GM13976 (cell line): ENCODE results near the gene TTC21A.

Source experiments
- DNase-seq: peaks from one replicate; pipeline ENCODE4 v3.0.0; 2012; ENCODE audit warnings: low spot score
- in situ Hi-C: fragments of 300-500 bp; cut with MboI; formaldehyde crosslinking; loops from one replicate; pipeline ENCODE4 v1.12.0; 2022; ENCODE audit warnings: low sequenced_read_pairs, mixed read lengths, inconsistent platforms; ENCODE audit not compliant: unreplicated experiment
- TF ChIP-seq, protein P1 (sequence below): IDR thresholded peaks from 2 replicates; pipeline ENCODE4 v1.5.1; 2012; ENCODE audit warnings: borderline replicate concordance, mild to moderate bottlenecking; ENCODE audit not compliant: insufficient read depth; ENCODE audit errors: extremely low read depth, missing control alignments, control extremely low read depth

Gene TTC21A

GRCh38 chr3:39112535-39112934 is 5.1 kb downstream of the TTC21A start:
- in situ Hi-C loops, result no loop called here
- DNase-seq, result no peak
- TF ChIP-seq, protein P1, sequence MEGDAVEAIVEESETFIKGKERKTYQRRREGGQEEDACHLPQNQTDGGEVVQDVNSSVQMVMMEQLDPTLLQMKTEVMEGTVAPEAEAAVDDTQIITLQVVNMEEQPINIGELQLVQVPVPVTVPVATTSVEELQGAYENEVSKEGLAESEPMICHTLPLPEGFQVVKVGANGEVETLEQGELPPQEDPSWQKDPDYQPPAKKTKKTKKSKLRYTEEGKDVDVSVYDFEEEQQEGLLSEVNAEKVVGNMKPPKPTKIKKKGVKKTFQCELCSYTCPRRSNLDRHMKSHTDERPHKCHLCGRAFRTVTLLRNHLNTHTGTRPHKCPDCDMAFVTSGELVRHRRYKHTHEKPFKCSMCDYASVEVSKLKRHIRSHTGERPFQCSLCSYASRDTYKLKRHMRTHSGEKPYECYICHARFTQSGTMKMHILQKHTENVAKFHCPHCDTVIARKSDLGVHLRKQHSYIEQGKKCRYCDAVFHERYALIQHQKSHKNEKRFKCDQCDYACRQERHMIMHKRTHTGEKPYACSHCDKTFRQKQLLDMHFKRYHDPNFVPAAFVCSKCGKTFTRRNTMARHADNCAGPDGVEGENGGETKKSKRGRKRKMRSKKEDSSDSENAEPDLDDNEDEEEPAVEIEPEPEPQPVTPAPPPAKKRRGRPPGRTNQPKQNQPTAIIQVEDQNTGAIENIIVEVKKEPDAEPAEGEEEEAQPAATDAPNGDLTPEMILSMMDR, result no peak

DNA sequence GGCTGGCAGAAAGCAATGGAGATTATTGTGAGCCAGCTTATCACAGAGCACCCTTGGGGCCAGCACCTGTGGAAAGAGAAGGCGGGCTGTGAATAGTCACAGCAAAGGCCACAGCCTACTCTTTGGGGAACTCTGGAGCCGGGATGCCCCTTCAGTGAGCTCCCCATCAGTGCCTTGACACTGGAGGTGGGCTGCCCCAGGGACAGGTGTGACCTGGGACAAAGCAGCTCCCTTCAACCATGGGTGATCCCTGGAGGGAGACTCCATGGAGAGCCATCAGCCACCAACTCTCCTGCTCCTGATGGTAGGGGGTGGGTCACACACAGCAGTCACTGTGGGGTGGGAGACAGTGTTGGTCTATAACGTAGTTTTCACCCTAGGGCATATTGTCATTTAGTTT is 5.8 kb downstream of the TTC21A start:
- TF ChIP-seq, protein P1, result no peak
- no peak for DNase-seq
- in situ Hi-C loops, result no loop called here

GRCh38 chr3:39114456-39114855 is 7.0 kb downstream of the TTC21A start:
- TF ChIP-seq, protein P1, result no peak
- DNase-seq, result no peak
- in situ Hi-C loops, result no loop called here

DNA sequence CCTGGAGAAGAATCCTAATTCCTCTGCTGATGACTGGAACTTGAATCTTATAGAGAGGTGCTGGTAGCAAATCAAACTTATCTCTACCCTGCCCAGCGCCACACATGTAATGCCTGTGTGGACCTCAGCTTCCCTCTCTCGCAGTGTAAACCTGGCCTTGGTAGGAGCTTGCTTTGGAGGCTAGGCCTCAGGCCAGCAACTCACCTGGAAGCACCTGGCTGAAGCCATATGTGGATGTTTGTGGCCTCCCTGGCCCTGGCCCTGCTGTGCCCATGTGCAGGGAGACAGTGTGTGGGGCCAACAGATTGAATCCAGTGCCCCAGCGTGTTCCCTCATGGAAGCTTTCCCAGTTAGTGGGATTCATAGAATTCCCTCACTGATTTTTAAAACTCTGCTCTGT is 8.4 kb downstream of the TTC21A start:
- no peak for DNase-seq
- TF ChIP-seq, protein P1, result no peak
- in situ Hi-C loops, result no loop called here

DNA sequence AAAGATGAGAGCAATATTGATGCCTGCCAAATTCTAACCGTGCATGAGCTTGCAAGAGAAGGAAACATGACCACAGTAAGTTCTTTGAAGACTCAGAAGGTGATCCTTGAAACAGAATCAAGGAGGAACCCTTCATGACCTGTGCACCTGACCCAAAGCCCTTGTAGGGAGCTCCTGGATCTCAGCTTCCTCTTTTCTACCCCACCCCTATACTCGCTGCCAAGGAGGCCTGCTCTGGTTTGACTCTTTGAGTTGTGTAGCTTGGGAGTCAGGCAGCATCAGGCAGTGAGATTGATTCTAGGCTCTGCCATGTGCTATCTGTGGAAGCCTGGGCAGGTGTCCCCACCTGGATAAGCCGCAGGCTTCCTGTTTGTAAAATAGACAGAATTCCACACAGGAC is 10.6 kb downstream of the TTC21A start:
- in situ Hi-C loops, result no loop called here
- no peak for DNase-seq
- TF ChIP-seq, protein P1, result no peak

DNA sequence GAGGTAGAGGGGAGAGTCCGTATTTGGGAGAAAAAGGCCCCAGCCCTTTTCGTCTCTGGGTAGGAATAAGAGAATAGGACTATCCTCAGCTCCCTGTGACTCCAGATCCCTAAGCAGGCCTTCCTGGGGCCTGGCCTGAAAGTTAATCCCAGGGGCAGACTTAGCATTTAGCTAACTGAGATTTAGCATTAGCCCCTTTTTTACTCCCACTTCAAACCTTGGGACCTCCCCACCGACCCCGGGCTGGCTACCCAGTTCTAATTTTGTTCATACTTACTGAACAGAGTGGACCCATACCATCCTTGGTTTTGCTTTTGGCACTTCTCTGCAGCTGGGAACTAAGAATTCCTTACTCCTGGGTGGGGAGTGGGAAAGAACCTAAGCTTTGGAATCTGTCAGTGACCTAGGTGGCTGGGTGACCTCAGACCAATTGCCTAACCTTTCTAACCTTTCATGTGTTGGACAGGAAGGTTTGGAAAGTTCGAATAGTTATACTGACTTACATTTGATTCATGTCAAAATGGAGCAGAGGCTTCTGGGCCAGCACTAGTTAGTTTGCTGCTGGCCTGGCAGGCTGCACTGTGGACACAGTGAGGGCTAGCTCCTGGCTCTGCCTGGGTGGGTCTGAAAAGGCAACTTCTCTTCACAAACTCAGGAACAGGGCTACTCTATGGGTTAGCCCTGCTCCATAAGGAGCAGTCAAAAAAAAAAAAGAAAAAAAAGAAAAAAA is 11.6 kb downstream of the TTC21A start:
- in situ Hi-C loops, result no loop called here
- DNase-seq, result no peak
- TF ChIP-seq, protein P1, result no peak
